ENCODE results near the gene BTBD16. TPM values are rescaled to one million over a fixed set of nuclear protein-coding genes. Genes with fewer than 3 reads are reported as not detected.

The BTBD16 gene
- total and polyA plus RNA-seq, 10 of the 15 experiments (the other 5 are each of a cell fraction or from before 2014, with no cell fraction given), result 0.11 TPM; not detected in 9

- TF ChIP-seq, protein P1, sequence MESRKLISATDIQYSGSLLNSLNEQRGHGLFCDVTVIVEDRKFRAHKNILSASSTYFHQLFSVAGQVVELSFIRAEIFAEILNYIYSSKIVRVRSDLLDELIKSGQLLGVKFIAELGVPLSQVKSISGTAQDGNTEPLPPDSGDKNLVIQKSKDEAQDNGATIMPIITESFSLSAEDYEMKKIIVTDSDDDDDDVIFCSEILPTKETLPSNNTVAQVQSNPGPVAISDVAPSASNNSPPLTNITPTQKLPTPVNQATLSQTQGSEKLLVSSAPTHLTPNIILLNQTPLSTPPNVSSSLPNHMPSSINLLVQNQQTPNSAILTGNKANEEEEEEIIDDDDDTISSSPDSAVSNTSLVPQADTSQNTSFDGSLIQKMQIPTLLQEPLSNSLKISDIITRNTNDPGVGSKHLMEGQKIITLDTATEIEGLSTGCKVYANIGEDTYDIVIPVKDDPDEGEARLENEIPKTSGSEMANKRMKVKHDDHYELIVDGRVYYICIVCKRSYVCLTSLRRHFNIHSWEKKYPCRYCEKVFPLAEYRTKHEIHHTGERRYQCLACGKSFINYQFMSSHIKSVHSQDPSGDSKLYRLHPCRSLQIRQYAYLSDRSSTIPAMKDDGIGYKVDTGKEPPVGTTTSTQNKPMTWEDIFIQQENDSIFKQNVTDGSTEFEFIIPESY (IDR thresholded peaks at IDR 0.05), result no peak
- TF ChIP-seq, protein P2, sequence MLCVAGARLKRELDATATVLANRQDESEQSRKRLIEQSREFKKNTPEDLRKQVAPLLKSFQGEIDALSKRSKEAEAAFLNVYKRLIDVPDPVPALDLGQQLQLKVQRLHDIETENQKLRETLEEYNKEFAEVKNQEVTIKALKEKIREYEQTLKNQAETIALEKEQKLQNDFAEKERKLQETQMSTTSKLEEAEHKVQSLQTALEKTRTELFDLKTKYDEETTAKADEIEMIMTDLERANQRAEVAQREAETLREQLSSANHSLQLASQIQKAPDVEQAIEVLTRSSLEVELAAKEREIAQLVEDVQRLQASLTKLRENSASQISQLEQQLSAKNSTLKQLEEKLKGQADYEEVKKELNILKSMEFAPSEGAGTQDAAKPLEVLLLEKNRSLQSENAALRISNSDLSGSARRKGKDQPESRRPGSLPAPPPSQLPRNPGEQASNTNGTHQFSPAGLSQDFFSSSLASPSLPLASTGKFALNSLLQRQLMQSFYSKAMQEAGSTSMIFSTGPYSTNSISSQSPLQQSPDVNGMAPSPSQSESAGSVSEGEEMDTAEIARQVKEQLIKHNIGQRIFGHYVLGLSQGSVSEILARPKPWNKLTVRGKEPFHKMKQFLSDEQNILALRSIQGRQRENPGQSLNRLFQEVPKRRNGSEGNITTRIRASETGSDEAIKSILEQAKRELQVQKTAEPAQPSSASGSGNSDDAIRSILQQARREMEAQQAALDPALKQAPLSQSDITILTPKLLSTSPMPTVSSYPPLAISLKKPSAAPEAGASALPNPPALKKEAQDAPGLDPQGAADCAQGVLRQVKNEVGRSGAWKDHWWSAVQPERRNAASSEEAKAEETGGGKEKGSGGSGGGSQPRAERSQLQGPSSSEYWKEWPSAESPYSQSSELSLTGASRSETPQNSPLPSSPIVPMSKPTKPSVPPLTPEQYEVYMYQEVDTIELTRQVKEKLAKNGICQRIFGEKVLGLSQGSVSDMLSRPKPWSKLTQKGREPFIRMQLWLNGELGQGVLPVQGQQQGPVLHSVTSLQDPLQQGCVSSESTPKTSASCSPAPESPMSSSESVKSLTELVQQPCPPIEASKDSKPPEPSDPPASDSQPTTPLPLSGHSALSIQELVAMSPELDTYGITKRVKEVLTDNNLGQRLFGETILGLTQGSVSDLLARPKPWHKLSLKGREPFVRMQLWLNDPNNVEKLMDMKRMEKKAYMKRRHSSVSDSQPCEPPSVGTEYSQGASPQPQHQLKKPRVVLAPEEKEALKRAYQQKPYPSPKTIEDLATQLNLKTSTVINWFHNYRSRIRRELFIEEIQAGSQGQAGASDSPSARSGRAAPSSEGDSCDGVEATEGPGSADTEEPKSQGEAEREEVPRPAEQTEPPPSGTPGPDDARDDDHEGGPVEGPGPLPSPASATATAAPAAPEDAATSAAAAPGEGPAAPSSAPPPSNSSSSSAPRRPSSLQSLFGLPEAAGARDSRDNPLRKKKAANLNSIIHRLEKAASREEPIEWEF (IDR thresholded peaks at IDR 0.05; ENCODE audit: insufficient replicate concordance, low read depth, low read length), result no peak
- no peak for TF ChIP-seq MYC (IDR thresholded peaks at IDR 0.05; ENCODE audit: insufficient read depth, insufficient read length, insufficient replicate concordance, low read length, severe bottlenecking)
Measured at GRCh38 chr10:122341141-122341810, 70.2 kb downstream of the BTBD16 start (continued).
